HEK293T (cell line): Measurements from ENCODE around the gene CYCS.
"Not testable (repeated sequence)": the region's sequence is repeated elsewhere in the genome, so short reads cannot be mapped to it uniquely, and the experiment has no call there.

Source experiments
- CTCF ChIA-PET: fragments of 350-600 bp; formaldehyde crosslinking; extraction: SDS; loops from one replicate; lab custom pipeline; 2021; ENCODE audit warnings: antibody characterized with exemption, inconsistent platforms; lab: Yijun Ruan, JAX
- POLR2A ChIA-PET: fragments of 350-600 bp; formaldehyde crosslinking; extraction: SDS; loops from one replicate; lab custom pipeline; 2020; ENCODE audit warnings: antibody characterized with exemption, inconsistent platforms; lab: Yijun Ruan, JAX
- DNase-seq: peaks from one replicate; pipeline ENCODE4 v3.0.0; 2012; ENCODE audit warnings: mixed read lengths; ENCODE audit errors: extremely low spot score
- ARNT ChIP-seq: fragments of 450-650 bp; IDR thresholded peaks from 2 replicates; pipeline ENCODE4 v1.6.1; 2017; ENCODE audit warnings: mild to moderate bottlenecking
- BHLHE40 ChIP-seq: fragments of 450-650 bp; IDR thresholded peaks from 2 replicates; pipeline ENCODE4 v1.6.1; 2016; ENCODE audit warnings: mild to moderate bottlenecking, moderate library complexity, borderline replicate concordance
- CTBP1 ChIP-seq: fragments of 450-650 bp; IDR thresholded peaks from 2 replicates; pipeline ENCODE4 v1.6.1; 2016; ENCODE audit warnings: borderline replicate concordance
- ELF4 ChIP-seq: fragments of 450-650 bp; IDR thresholded peaks from 2 replicates; pipeline ENCODE4 v1.6.1; 2017; ENCODE audit warnings: antibody characterized with exemption
- FOXA1 ChIP-seq: fragments of 450-650 bp; IDR thresholded peaks from 2 replicates; pipeline ENCODE4 v1.6.1; 2016; ENCODE audit warnings: mild to moderate bottlenecking
- FOXK2 ChIP-seq: fragments of 450-650 bp; IDR thresholded peaks from 2 replicates; pipeline ENCODE4 v1.6.1; 2016; ENCODE audit warnings: mild to moderate bottlenecking
- FOXM1 ChIP-seq: fragments of 450-650 bp; IDR thresholded peaks from 2 replicates; pipeline ENCODE4 v1.6.1; 2017; ENCODE audit warnings: mild to moderate bottlenecking, borderline replicate concordance
- HDGF ChIP-seq: fragments of 450-650 bp; IDR thresholded peaks from 2 replicates; pipeline ENCODE4 v1.6.1; 2017; ENCODE audit warnings: antibody characterized with exemption, borderline replicate concordance
- L3MBTL2 ChIP-seq: fragments of 450-650 bp; conservative IDR thresholded peaks from 2 replicates; pipeline ENCODE4 v1.6.1; 2016; ENCODE audit warnings: mild to moderate bottlenecking
- LEF1 ChIP-seq: fragments of 450-650 bp; IDR thresholded peaks from 2 replicates; pipeline ENCODE4 v1.6.1; 2017; ENCODE audit warnings: mild to moderate bottlenecking, borderline replicate concordance
- NFRKB ChIP-seq: fragments of 450-650 bp; IDR thresholded peaks from 2 replicates; pipeline ENCODE4 v1.6.1; 2016; ENCODE audit warnings: mild to moderate bottlenecking, moderate library complexity
- PKNOX1 ChIP-seq: fragments of 450-650 bp; IDR thresholded peaks from 2 replicates; pipeline ENCODE4 v1.6.1; 2016
- SP1 ChIP-seq: fragments of 450-650 bp; IDR thresholded peaks from 2 replicates; pipeline ENCODE4 v1.6.1; 2017
- SUZ12 ChIP-seq: fragments of 450-650 bp; IDR thresholded peaks from 2 replicates; pipeline ENCODE4 v1.6.1; 2016; ENCODE audit warnings: mild to moderate bottlenecking
- TARDBP ChIP-seq: fragments of 450-650 bp; IDR thresholded peaks from 2 replicates; pipeline ENCODE4 v1.6.1; 2016
- ZNF384 ChIP-seq: fragments of 450-650 bp; IDR thresholded peaks from 2 replicates; pipeline ENCODE4 v1.6.1; 2016

CYCS gene

GRCh38 chr7:25122373-25122772 lies 2.7 kb downstream of the CYCS start:
- ChIA-PET POLR2A (interaction anchor here (0.7 kb wide), 1 partner anchor 1070 kb away, joined by 3 read pairs; no protein-coding TSS in a partner anchor), CTCF (interaction anchor here (0.6 kb wide), 1 partner anchor 222 kb away, joined by 3 read pairs; no protein-coding TSS in a partner anchor)
- TF ChIP-seq ZNF384 = no peak
- no peak for TF ChIP-seq CTBP1
- TF ChIP-seq ELF4 = no peak
- TF ChIP-seq BHLHE40 = no peak
- no peak for TF ChIP-seq HDGF
- no peak for TF ChIP-seq FOXA1
- no peak for TF ChIP-seq ARNT
- no peak for TF ChIP-seq FOXM1
- TF ChIP-seq L3MBTL2 = no peak
- TF ChIP-seq SUZ12 = no peak
- TF ChIP-seq PKNOX1 = no peak
- TF ChIP-seq SP1 = no peak
- no peak for TF ChIP-seq FOXK2
- no peak for TF ChIP-seq LEF1
- no peak for DNase-seq

GRCh38 chr7:25121599-25121998 lies 3.5 kb downstream of the CYCS start:
- POLR2A ChIA-PET = interaction anchor here (0.7 kb wide), 1 partner anchor 1071 kb away, joined by 3 read pairs; no protein-coding TSS in a partner anchor
- TF ChIP-seq L3MBTL2 (no peak), ELF4 (no peak), TARDBP (no peak), HDGF (no peak), BHLHE40 (no peak)
- CTCF ChIA-PET = no interaction called here
- DNase-seq = no peak

GRCh38 chr7:25119102-25119501 lies 6.0 kb downstream of the CYCS start:
- TF ChIP-seq FOXK2 (no peak), ZNF384 (no peak), FOXM1 (no peak), LEF1 (no peak)
- no peak for DNase-seq
- POLR2A ChIA-PET = no interaction called here
- CTCF ChIA-PET = no interaction called here

- ChIA-PET CTCF (no interaction called here), POLR2A (no interaction called here)
- no peak for DNase-seq
- TF ChIP-seq FOXM1 = no peak
- no peak for TF ChIP-seq SUZ12
- no peak for TF ChIP-seq FOXA1
- TF ChIP-seq ZNF384 = no peak
- TF ChIP-seq ELF4 = no peak
- TF ChIP-seq TARDBP = no peak
- TF ChIP-seq ARNT = no peak
- TF ChIP-seq BHLHE40 = no peak
- TF ChIP-seq FOXK2 = no peak
- no peak for TF ChIP-seq L3MBTL2
- no peak for TF ChIP-seq NFRKB
- no peak for TF ChIP-seq SP1
- TF ChIP-seq CTBP1 = no peak
- no peak for TF ChIP-seq LEF1
- no peak for TF ChIP-seq PKNOX1
- TF ChIP-seq HDGF = no peak
Measured at GRCh38 chr7:25118048-25118753, 6.9 kb downstream of the CYCS start.

GRCh38 chr7:25117226-25118047 lies 7.6 kb downstream of the CYCS start:
- DNase-seq = no peak
- ChIA-PET POLR2A (interaction anchor here (2.8 kb wide), 1 partner anchor 7 kb away, joined by 14 read pairs; the partner anchor contains the start of gene CYCS), CTCF (no interaction called here)
- no peak for TF ChIP-seq FOXM1
- no peak for TF ChIP-seq PKNOX1
- TF ChIP-seq NFRKB = no peak
- no peak for TF ChIP-seq FOXK2
- TF ChIP-seq TARDBP = no peak
- no peak for TF ChIP-seq HDGF
- TF ChIP-seq CTBP1 = no peak
- no peak for TF ChIP-seq L3MBTL2
- TF ChIP-seq ELF4 = no peak; the same call in 1 of the 2 replicates
- no peak for TF ChIP-seq LEF1
- no peak for TF ChIP-seq SP1
- TF ChIP-seq FOXA1 = no peak
- no peak for TF ChIP-seq ARNT

GRCh38 chr7:25116621-25117020 lies 8.4 kb downstream of the CYCS start:
- POLR2A ChIA-PET = interaction anchor here (2.8 kb wide), 1 partner anchor 8 kb away, joined by 14 read pairs; the partner anchor contains the start of gene CYCS

GRCh38 chr7:25110514-25110913 lies 14.5 kb downstream of the CYCS start:
- POLR2A ChIA-PET = interaction anchor here (3.8 kb wide), 1 partner anchor 14 kb away, joined by 22 read pairs; the partner anchor contains the start of gene CYCS
- DNase-seq = not testable (repeated sequence)
- CTCF ChIA-PET = interaction anchor here (0.6 kb wide), 1 partner anchor 447 kb away, joined by 3 read pairs; no protein-coding TSS in a partner anchor

More at GRCh38 chr7:25116621-25117020, 8.4 kb downstream of the CYCS start:
- CTCF ChIA-PET = no interaction called here
- DNase-seq = no peak
- TF ChIP-seq PKNOX1 = no peak
- TF ChIP-seq ZNF384 = no peak
- no peak for TF ChIP-seq SUZ12
- no peak for TF ChIP-seq CTBP1
- no peak for TF ChIP-seq BHLHE40
- TF ChIP-seq FOXK2 = no peak
- TF ChIP-seq L3MBTL2 = no peak
- TF ChIP-seq ARNT = no peak
- no peak for TF ChIP-seq ELF4
